GM18519 (cell line): ENCODE data around the gene PIGL.

Experiments
- ATAC-seq: cut with Tn5 transposase; IDR thresholded peaks from one replicate; pipeline ENCODE4 v1.9.1; 2021; ENCODE audit warnings: mild to moderate bottlenecking, moderate library complexity; ENCODE audit not compliant: unreplicated experiment, low FRiP score

Gene PIGL

DNA sequence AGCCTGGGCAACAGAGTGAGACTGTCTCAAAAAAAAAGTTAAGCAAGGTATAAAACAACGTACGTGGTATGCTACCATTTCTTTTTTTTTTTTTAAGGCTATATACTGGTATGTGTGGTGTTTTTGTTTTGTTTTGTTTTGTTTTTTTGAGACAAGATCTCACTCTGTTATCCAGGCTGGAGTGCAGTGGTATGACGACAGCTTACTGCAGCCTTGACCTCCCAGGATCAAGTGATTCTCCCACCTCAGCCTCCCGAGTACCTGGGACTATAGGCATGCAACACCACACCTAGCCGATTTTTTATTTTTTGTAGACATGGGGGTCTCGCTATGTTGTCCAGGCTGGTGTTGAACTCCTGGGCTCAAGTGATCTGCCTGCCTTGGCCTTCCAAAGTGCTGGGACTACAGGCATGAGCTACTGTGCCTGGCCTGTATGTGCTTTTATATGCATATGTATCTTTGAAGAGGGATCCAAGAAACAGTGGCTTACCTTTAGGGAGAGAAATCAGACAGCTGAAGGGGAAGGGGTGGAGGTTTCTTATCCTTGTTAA, 129.8 kb downstream of the PIGL start:
- no peak for ATAC-seq

DNA sequence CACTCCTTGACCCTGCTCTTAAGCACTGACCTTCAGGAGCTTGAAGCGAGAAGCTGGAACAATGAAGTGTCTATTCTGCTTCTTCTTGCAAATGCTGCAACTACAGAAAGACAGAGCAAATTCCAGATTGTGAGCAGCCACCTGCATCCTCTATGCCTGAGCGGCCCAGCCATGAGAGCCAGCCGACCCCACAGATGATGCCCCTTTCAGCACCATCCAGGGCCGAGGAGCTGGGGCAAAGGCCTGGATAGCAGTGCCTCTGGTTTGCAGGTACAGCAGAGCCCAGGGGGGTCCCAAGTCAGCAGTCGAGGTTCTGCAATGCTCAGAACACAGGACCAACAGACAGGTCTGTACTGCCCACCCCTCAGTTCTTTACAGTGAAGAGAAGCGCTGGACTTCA, 131.6 kb downstream of the PIGL start:
- ATAC-seq, result no peak

DNA sequence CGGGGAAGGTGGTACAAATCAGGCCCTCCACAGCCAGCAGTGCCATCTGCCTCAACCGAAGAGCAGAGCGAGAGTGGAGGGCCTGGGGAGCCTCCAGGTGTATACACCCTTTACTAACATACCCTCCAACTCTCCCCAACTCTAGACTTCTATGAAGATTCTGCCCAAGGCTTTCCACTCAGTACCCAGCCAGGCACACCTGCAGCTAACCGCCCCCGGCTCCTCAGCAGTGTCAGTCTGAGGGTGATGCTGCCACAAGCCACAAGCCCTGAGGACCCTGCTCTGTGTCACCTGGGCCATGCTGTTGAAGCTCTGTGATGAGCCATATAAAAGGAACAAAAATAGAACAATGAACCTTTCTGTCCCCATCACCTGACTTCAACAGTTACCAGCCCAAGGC, 132.4 kb downstream of the PIGL start:
- no peak for ATAC-seq

DNA sequence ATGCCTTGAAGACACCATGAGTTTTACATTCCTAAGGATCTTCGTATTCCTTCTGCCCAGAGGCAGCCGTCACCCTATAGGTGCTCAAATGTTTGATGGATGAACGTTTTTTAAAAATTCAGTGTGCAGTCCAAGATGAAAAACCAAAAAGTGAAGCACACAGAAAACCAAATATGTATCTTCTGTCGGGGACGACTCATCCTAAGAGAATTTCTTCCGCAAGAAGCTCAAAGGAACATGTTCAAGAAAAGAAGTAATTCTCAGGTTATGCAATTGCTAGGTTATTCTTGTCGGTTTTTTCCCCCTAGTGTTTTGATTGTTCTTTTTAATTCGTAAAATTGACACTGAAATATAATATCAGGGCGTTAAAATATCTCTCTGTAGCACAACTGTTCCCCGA, 134.8 kb downstream of the PIGL start:
- no peak for ATAC-seq

DNA sequence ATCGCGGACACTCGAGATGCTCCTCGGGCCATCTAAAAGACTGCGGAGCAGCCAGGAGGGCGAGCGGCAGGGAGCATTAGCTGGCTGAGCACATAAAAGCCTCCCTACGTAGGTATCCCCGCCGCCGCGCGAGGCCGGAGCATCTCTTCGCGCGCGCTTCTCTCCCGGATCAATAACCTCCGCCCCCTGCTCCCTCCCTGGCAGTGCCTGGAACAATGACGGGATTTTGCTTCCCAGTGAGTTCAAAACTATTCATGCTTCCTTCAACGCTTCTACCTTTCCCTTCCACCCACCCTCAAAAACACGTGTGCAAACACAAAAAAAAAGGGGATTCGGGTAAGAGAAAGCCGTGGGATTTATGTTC, 135.3 kb downstream of the PIGL start:
- no peak for ATAC-seq

DNA sequence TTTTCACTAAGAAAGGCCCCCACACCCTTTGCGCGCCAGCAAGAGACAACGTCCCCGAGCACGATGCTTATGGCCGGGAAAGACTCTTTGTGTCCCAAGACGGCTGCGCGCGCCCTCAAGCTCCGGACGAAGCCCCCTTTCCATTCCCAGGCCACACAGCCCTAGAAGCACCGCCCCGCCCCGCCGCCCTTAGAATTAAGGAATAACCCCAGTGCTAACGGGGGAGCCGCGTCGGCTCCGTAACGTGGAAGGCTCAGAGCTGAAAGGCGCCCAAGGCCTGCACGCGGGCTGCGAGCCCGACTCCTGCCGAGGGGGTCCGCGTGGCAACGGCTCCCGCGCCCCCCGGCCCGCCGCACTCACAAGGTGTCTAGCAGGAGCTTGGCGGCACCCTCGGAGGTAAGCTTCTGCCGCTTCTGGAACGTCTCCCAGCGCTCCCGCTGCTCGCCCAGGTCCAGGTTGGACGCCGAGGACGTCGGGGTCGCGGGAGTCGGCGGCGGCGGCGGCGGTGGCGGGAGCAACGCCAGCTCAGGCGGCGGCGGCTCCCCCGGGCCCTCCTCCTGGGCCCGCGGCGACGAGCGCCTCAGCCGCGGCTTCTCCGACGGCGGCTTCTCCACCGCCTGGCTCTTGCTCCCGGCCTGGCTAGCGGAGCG, 135.8 kb downstream of the PIGL start:
- peak; percentile 35 for ATAC-seq

DNA sequence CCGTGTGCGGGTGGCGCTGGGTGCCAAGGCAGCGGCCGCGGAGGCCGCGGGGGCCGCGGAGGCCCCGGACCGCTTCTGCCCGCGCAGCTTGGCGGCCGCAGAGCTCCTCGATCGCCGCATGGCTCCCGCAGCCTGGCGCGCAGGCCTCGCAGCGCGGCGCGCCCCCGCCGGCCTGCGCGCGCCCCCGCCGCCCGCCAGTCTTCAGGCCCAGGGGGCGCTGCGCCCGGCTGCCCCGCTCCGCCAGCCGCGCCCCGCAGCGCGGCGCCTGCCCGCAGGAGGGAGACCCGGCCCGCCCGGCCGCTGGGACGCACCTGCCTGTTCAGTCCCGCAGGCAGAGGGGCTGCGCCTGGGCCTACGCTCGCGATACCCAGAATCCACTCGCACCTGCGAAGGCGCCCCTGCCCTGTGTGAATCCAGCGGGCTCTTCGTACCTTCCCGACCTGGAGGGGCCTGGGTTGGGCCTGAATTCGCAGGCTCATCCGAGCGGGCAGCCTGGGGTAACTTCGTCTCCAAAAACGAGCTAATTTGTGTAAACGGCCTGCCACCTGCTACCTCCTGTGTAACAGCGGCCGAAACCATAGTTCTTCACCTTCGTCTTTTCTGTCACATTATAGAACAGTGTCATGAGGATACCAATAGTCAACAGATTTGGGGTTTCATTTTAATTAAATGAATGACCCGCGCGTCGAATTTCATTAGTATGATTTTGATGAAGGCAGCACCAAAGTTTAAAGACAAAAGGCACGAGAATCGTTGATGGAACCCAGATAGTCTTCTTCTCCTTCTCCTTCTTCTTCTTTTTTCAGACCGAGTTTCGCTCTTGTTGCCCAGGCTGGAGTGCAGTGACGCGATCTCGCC, 136.5 kb downstream of the PIGL start, which contains the start of gene CENPV:
Gene CENPV, minus strand, starts transcription at position 153 of the 858 bp plus-strand sequence. Its CDS starts 33 bp downstream, at position 120.
- peak; percentile 64 for ATAC-seq

DNA sequence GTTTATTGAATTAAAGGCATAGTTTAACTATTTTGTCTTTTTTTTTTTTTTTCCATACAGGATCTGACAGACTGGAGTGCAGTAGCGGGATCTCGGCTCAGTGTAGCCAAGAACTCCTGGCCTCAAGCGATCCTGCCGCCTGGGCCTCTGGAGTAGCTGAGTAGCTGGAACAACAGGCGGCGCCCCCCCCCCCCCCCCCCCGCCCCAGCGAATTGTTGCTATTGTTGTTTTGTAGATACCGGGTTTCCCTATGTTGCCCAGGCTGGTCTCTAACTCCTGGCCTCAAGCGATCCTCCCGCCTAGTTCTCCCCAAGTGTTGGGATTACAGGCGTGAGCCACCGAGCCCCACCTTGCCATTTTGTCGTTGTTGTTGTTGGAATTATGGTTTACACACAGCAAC, 137.6 kb downstream of the PIGL start:
- no peak for ATAC-seq

DNA sequence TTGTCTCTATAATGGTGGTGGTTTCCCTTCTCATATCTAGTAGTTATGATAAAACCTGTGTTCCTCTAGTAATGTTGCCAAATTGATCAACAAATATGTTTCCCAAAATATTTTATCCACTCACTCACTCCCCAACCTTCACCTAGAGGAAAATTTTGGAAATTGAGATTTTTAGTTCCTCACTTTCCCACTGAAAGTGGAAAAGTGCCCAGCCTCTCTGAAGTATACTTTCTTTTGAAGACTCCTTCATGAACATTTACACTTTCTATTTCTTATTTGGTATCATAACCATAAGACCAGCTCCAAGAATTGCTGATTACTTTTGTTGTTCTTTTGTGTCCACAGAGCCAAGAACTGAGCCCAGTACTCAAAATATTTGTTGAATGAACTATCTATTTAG, 141.4 kb downstream of the PIGL start:
- ATAC-seq, result no peak

DNA sequence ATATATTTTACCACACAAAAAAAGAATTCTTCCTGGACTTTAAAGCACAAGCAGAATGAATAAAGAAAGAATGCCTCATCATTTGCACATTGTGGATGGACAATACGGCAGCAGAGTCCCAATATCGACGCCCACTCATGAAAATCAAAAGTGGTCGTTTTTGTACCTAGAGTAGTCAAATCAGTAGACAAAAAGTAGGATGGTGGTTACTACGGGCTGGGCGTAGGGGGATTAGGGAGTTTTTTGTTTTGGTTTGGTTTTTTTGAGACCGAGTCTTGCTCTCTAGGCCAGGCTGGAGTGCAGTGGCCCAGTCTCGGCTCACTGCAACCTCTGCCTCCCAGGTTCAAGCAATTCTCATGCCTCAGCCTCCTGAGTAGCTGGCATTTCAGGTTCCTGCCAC, 144.9 kb downstream of the PIGL start:
- no peak for ATAC-seq

DNA sequence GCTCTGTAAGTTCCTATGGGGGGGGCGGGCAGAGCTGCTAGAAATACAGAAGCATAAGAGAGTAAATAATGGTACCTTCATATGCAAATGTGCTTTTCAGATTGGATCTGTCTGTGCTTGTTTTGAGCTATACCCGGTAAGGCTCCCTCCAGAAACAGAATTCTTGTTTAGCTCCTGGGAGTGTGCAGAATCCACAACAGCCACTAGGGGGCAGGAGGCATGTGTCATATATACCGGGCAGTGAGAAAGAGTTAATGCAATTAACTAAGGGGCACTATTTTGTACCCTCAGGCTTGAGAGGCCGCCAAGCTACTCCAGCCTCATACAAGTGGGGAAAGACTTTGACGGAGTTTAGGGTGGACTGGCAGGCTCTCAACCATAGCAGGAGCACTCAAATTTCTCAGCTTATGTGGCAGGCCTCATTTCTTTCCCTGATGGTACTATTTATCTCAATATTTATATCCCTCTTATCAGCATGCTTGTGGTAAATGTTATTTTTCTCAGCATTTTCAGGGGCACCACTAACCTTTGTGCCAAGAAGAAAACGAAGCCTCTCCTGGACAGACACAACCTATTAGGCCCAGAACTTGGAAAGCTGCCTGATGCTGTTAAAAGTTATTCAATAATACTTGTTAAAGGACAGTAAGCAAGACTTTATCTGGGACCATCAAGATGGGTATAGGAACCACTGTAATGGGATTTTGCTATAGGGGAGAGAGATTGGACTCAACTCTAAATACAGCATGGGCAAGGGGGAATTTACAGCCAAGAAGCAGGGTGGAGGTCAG, 146.9 kb downstream of the PIGL start:
- ATAC-seq, result peak; percentile 64

DNA sequence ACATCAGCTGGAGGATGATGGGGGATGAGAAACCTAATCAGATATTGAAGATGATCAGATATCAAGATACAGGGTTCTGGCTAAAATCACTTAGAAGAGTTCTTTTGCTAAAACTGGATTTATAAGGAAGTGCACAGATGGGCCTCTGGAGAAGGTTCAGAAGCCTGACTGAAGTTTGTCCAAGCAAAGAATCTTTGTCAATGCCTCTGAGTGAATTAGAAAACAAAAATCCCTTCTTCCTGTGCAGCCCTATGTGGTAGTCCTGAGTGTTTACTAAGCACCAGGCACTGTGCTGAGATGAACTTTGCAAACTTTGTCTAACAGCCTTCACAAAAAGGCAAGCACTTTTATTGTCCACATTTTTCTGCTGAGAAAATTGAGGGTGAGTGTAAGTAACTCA, 147.6 kb downstream of the PIGL start:
- ATAC-seq, result no peak

DNA sequence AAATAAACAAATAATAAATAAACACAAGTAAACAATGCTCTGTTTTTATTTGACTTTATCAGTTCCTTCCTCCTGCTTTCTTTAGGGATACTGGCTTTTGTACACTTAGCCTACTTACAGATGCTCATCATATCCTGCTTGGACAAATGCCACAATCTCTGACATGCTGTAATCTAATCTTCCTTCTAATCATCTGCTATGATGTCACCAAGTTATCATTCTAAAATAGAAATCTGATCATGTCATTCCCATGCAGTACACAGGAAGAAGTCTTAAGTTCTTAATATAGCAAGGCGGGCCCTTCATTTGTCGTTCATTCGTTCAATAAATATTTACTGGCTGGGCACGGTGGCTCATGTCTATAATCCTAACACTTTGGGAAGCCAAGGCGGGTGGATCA, 154.7 kb downstream of the PIGL start:
- no peak for ATAC-seq

DNA sequence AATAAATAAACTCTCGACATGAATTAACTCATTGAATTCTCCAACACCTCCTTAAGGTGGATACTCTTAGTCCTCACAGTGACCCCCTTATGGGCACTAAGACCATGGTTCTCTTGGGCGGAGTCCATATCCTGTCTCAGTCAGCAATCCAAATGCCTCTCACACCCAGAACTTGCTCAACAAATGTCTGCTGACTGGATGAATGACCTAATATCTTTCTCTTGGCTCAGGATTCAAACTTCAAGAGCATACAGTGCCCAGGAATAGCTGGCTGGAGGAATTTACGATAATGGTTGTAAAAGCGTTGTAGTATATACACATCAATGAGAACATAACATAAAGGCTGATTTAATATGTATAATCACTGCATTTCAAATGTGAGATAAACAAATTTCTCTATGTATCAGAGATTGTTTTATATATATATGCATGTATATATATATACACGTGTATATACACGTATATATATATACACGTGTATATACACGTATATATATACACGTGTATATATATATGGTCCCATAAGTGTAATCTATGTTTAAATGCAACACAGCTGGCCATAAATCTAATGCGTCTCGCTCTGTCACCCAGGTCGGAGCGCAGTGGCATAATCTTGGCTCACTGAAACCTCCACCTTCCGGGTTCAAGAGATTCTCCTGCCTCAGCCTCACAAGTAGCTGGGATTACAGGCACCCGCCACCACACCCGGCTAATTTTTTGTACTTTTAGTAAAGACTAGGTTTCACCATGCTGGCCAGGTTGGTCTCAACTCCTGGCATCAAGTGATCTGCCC, 157.3 kb downstream of the PIGL start:
- no peak for ATAC-seq
